PC-9 (cell line): Measurements from ENCODE around the gene PLA2G4D. TPM values are rescaled to one million over a fixed set of nuclear protein-coding genes. Genes with fewer than 3 reads are reported as not detected.
A peak's percentile ranks its signal among the peaks of the same experiment; 100 is the strongest.

Source experiments
- BruUV-seq: library from RNA; stranded (reverse); fragments of 400-500 nt; replicated peaks from 2 replicates; lab custom pipeline; 2021; lab: Mats Ljungman, UMichigan
- CTCF ChIA-PET: fragments of 300-600 bp; sonication (Branson Sonifier 250); formaldehyde crosslinking; loops from one replicate; lab custom pipeline; 2022; ENCODE audit warnings: antibody characterized with exemption; lab: Charles Lee
- POLR2A ChIA-PET: fragments of 300-600 bp; sonication (Branson Sonifier 250); formaldehyde crosslinking; loops from one replicate; lab custom pipeline; 2022; ENCODE audit warnings: antibody characterized with exemption; ENCODE audit not compliant: unreplicated experiment; lab: Charles Lee
- DNase-seq, 2 experiments: peaks; one replicate each; pipeline versions ENCODE4 v3.0.0 to v3.0.0-alpha.2; 2015 to 2022; ENCODE audit warnings: mixed read lengths in 1 of 2
- H2AFZ ChIP-seq: fragments of 200-600 bp; sonication (generic); 2 replicates; pipeline ENCODE4 v1.8.1; 2017; ENCODE audit warnings: antibody characterized with exemption
- H3F3A ChIP-seq: fragments of 200-600 bp; sonication (generic); 2 replicates; pipeline ENCODE4 v1.8.1; 2017; ENCODE audit warnings: antibody characterized with exemption, mild to moderate bottlenecking, low read depth; ENCODE audit not compliant: insufficient read depth
- H3K27ac ChIP-seq: fragments of 200-600 bp; sonication (generic); 2 replicates; pipeline ENCODE4 v1.6.1; 2016; ENCODE audit warnings: mixed run types
- H3K27me3 ChIP-seq: fragments of 200-600 bp; sonication (generic); 2 replicates; pipeline ENCODE4 v1.6.1; 2016; ENCODE audit warnings: low read depth, mixed run types; ENCODE audit not compliant: insufficient read depth
- H3K36me3 ChIP-seq: fragments of 200-600 bp; sonication (generic); 2 replicates; pipeline ENCODE4 v1.6.1; 2016; ENCODE audit warnings: low read depth, mixed run types
- H3K4me1 ChIP-seq: fragments of 200-600 bp; sonication (generic); replicated peaks from 2 replicates; pipeline ENCODE4 v1.6.1; 2016; ENCODE audit warnings: mixed run types; ENCODE audit not compliant: insufficient read depth
- H3K4me2 ChIP-seq: fragments of 200-600 bp; sonication (generic); 2 replicates; pipeline ENCODE4 v1.6.1; 2017; ENCODE audit warnings: mixed run types
- H3K4me3 ChIP-seq: fragments of 200-600 bp; sonication (generic); 2 replicates; pipeline ENCODE4 v1.6.1; 2016; ENCODE audit warnings: mixed run types
- H3K79me2 ChIP-seq: fragments of 200-600 bp; sonication (generic); 2 replicates; pipeline ENCODE4 v1.6.1; 2017; ENCODE audit warnings: low read depth, mixed run types
- H3K9me2 ChIP-seq: fragments of 200-600 bp; sonication (generic); 2 replicates; pipeline ENCODE4 v1.8.1; 2017; ENCODE audit warnings: mild to moderate bottlenecking; ENCODE audit not compliant: insufficient read depth
- H3K9me3 ChIP-seq: fragments of 200-600 bp; sonication (generic); 2 replicates; pipeline ENCODE4 v1.8.1; 2016; ENCODE audit warnings: low read depth; ENCODE audit not compliant: insufficient read depth
- H4K20me1 ChIP-seq: fragments of 200-600 bp; sonication (generic); 2 replicates; pipeline ENCODE4 v1.8.1; 2017; ENCODE audit not compliant: insufficient read depth
- EZH2 ChIP-seq: fragments of 200-600 bp; sonication (generic); IDR thresholded peaks from 2 replicates; pipeline ENCODE4 v1.8.0; 2017; ENCODE audit warnings: antibody characterized with exemption, low read depth
- intact Hi-C: fragments of 100-400 bp; cut with micrococcal nuclease; formaldehyde crosslinking; loops from one replicate; pipeline ENCODE4 v1.10.0; 2022; ENCODE audit not compliant: unreplicated experiment
- total RNA-seq: library from RNA; stranded (reverse); gene quantifications from 2 replicates; pipeline ENCODE4 v1.2.3, GENCODE V29; 2021
- TF ChIP-seq, protein P1 (sequence below): fragments of 200-600 bp; sonication (generic); conservative IDR thresholded peaks from 2 replicates; pipeline ENCODE4 v1.6.1; 2017; ENCODE audit warnings: mixed run types, antibody characterized with exemption, mild to moderate bottlenecking, moderate library complexity

The PLA2G4D gene
- total RNA-seq, 1 experiment from 2014 or later = 0.90 TPM

GRCh38 chr15:42057799-42058646, 36.3 kb downstream of the PLA2G4D start:
- no peaks in the 10 kb centered on the region for H3K9me3 ChIP-seq
- peak overlapping the region; percentile 86 for H3K27ac ChIP-seq
- H3K36me3 ChIP-seq = no peaks in the 10 kb centered on the region
- no peaks in the 10 kb centered on the region for H4K20me1 ChIP-seq
- ChIA-PET CTCF (interaction anchor here (0.8 to 1.4 kb wide), 4 partner anchors 11 to 68 kb away, joined by 3 to 6 read pairs (median 4); no protein-coding TSS in a partner anchor), POLR2A (interaction anchor here (0.7 to 1.0 kb wide), 3 partner anchors 11 to 514 kb away, joined by 3 to 4 read pairs (median 3); partner anchors contain the start of gene RPAP1)
- no peaks in the 10 kb centered on the region for H3K79me2 ChIP-seq
- DNase-seq = peak; percentile 29 to 62
- H2AFZ ChIP-seq = peak overlapping the region; percentile 80; the same call in 1 of the 2 replicates
- H3K4me3 ChIP-seq = peak overlapping the region; percentile 58; the same call in 1 of the 2 replicates
- peak overlapping the region; percentile 77 for H3K4me2 ChIP-seq
- H3F3A ChIP-seq = peaks cover 13% of the 10 kb centered on the region; the same call in 1 of the 2 replicates
- TF ChIP-seq, protein P1, sequence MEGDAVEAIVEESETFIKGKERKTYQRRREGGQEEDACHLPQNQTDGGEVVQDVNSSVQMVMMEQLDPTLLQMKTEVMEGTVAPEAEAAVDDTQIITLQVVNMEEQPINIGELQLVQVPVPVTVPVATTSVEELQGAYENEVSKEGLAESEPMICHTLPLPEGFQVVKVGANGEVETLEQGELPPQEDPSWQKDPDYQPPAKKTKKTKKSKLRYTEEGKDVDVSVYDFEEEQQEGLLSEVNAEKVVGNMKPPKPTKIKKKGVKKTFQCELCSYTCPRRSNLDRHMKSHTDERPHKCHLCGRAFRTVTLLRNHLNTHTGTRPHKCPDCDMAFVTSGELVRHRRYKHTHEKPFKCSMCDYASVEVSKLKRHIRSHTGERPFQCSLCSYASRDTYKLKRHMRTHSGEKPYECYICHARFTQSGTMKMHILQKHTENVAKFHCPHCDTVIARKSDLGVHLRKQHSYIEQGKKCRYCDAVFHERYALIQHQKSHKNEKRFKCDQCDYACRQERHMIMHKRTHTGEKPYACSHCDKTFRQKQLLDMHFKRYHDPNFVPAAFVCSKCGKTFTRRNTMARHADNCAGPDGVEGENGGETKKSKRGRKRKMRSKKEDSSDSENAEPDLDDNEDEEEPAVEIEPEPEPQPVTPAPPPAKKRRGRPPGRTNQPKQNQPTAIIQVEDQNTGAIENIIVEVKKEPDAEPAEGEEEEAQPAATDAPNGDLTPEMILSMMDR = no peak
- TF ChIP-seq EZH2 = no peak
- BruUV-seq = TSS peak; percentile 95
- intact Hi-C loops = loop anchor here (1.0 to 10.0 kb wide), 4 partner anchors 69 to 283 kb away; partner anchors contain the start of gene MAPKBP1
- H3K4me1 ChIP-seq = peaks cover 13% of the 10 kb centered on the region
- H3K27me3 ChIP-seq = no peaks in the 10 kb centered on the region
- H3K9me2 ChIP-seq = no peaks in the 10 kb centered on the region

DNA sequence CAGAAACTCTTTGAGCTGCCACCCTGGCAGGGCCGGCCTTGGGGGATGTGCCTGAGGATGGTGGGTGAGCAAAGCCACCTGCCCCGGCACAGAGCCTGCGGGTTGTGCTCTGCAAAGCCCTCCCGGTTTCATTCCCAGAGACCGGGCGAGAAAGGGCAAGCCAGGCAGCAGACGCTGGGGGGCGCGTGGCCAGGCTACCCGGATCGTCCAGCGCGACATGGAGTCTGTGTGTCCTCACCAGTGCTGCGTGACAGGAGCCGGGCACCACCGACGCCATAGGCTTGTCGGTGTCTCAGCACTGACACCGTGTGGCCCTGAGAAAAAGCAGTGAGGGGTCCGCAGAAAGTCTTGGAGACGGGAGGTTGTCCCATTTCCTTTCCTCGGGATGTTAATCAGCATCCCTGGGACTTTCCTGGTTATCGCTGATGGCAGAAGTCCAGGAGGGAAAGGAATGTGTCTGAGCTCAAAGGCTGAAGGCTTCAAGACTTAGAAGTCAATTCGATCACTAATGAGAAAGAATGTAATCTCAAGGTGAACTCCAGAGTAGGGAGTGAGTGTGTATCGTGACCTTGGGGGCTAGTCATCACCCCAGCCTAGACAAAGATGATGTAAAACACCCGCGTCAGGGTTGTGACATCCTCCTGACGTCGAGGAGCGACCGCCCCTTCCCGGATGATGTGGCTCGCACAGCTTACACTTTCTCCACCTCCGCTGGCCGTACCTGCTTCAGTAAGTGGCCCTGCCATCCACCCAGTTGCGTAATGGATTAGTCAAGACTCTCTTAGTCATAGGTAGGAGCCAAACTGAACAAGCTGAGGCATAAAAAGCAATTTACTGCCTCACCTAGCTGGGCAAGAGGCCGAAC, 37.2 kb downstream of the PLA2G4D start:
- peak overlapping the region; percentile 80 for H2AFZ ChIP-seq
- no peaks in the 10 kb centered on the region for H3K9me2 ChIP-seq
- peak overlapping the region; percentile 77 for H3K4me2 ChIP-seq
- H3K79me2 ChIP-seq = no peaks in the 10 kb centered on the region
- H3F3A ChIP-seq = peaks cover 13% of the 10 kb centered on the region; the same call in 1 of the 2 replicates
- DNase-seq = peak; percentile 85 to 96
- intact Hi-C loops = loop anchor here (1.0 to 10.0 kb wide), 3 partner anchors 68 to 142 kb away; no protein-coding TSS in a partner anchor
- TF ChIP-seq, protein P1 = peak; percentile 61; the same call in 1 of the 2 replicates
- no peak for TF ChIP-seq EZH2
- BruUV-seq = TSS peak; percentile 99
- H3K4me3 ChIP-seq = peak overlapping the region; percentile 58; the same call in 1 of the 2 replicates
- ChIA-PET CTCF (interaction anchor here (0.8 to 1.4 kb wide), 5 partner anchors 11 to 69 kb away, joined by 3 to 6 read pairs (median 4); no protein-coding TSS in a partner anchor), POLR2A (interaction anchor here (0.5 to 1.0 kb wide), 4 partner anchors 10 to 513 kb away, joined by 3 to 5 read pairs (median 4); partner anchors contain the start of gene RPAP1)
- no peaks in the 10 kb centered on the region for H3K27me3 ChIP-seq
- peak overlapping the region; percentile 86 for H3K27ac ChIP-seq
- no peaks in the 10 kb centered on the region for H4K20me1 ChIP-seq
- peaks cover 13% of the 10 kb centered on the region for H3K4me1 ChIP-seq
- no peaks in the 10 kb centered on the region for H3K9me3 ChIP-seq
- H3K36me3 ChIP-seq = no peaks in the 10 kb centered on the region
